ENCODE results near the gene LAMC2.

- TF ChIP-seq CTCF (conservative IDR thresholded peaks at IDR 0.05 in 1 of 2, IDR thresholded peaks at IDR 0.05 in 1 of 2; ENCODE audit: low read depth in 1 of 2, low read length in 2 of 2) (no peak), EZH2 (IDR thresholded peaks at IDR 0.05; ENCODE audit: low read length, missing control alignments) (no peak)
These were observed 88.8 kb downstream of the LAMC2 start for GRCh38 chr1:183274836-183275235.
